T1000 (cell line): ENCODE results near the gene GPR183.

Experiments used
- DNase-seq: peaks from one replicate; lab custom pipeline; 2025; ENCODE audit warnings: mixed read lengths; lab: John Stamatoyannopoulos, UW

The GPR183 gene

GRCh38 chr13:99312493-99312883 lies 5.3 kb upstream of the GPR183 start:
- peak; percentile 41 for DNase-seq

DNA sequence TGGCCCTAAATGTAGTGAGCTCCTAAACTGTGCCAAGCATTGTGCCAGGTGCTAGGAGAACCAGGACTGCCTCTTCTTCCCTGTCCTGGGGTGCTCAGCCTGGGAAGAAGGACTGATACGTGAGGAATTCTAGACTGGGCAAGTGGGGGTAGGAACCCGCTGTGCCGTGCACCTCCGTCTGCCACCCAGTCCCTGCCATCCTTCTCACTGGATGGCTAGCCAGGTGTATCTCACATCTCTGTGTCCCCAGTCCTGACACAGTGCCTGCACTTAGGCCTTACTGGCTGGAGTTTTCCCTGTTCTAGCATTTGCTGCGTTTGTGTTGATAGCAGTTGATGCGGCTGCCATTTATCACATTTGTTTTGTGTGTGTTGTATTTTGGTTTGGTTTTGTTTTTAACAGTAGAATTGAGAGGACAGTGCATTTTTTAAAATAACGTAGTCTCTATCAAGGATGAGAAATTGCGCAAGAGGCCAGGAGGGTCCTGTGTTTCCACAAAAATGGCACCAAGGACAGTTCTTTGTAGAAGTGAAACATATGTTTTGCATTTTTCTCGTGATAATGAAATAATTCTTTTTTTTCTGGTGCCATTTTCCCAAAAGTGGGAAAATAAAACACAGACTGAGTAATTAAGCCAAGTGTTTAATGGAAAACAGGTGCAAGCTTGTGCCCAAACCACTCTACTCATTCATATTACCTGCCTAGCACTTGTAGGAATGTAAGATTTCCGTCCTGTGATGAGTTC lies 4.7 kb upstream of the GPR183 start:
- no peak for DNase-seq

GRCh38 chr13:99311137-99311536 lies 3.9 kb upstream of the GPR183 start:
- DNase-seq: no peak

DNA sequence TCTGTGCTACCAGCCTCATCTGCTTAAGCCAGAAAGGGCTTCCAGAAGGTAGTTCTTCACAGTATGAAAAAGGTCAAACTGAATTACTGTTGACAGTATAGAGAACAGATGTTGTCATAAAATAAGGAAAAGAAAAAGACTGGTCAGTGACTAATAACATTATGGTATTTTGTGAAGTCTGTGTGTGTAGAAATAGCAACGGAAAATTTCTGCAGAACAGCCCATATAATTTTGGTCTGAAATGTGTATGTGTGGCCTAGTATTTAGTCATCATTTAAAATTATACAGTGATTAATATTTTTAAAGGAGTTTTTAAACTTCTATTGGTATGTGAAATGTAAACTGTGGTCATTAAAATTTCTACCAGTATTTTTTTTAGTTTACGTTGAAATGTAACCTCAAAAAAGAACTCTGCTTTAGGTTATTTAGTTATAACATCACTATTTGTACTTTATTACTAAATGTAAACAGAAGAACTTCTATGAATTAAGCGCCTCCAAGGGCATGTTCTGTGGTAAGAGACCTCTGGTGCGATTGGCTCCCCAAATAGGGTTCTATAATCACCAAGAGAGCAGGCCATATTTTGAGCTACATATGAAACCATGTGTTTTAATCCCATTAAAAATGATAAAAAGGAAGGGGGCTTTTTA lies 3.3 kb upstream of the GPR183 start:
- no peak for DNase-seq

- no peak for DNase-seq
These were observed 1.4 kb upstream of the GPR183 start for GRCh38 chr13:99308471-99309087.

DNA sequence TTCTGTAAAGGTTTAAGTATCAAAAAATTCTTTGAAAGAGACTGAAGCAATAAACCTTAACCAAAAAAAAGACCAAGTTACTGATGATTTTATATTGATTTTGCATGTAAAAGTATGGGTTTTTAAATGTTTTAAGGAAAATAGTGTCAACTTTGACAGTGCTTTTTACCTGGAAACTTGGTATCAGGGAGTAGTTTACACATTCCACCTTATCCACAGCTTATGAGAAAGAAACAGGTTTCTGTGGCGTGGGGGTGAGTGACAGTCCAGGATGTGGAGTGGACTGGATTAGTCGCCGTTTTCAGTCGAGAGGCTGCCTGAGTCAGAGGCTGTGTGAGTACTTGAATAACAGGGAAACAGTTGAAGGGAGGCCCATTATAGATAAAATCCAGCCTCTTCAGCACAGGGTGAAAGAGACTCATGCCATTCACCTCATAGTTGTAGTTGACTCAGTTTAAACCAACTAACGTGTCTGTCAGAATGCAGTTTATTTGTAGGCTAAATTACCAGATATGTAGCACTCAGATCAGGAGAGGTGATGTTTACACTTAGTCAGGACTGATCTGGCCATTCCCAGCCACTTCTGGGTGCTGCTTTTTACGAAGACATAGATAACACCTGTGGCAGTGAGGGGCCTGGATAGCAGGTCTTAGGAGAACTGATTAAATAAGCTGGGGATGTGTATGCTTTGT lies 595 bp upstream of the GPR183 start:
- no peak for DNase-seq

GRCh38 chr13:99305566-99305965 lies 1.6 kb downstream of the GPR183 start:
- no peak for DNase-seq

GRCh38 chr13:99305158-99305557 lies 2.0 kb downstream of the GPR183 start:
- DNase-seq: no peak

GRCh38 chr13:99304541-99304940 lies 2.7 kb downstream of the GPR183 start:
- no peak for DNase-seq

GRCh38 chr13:99303863-99304521 lies 3.2 kb downstream of the GPR183 start:
- no peak for DNase-seq

DNA sequence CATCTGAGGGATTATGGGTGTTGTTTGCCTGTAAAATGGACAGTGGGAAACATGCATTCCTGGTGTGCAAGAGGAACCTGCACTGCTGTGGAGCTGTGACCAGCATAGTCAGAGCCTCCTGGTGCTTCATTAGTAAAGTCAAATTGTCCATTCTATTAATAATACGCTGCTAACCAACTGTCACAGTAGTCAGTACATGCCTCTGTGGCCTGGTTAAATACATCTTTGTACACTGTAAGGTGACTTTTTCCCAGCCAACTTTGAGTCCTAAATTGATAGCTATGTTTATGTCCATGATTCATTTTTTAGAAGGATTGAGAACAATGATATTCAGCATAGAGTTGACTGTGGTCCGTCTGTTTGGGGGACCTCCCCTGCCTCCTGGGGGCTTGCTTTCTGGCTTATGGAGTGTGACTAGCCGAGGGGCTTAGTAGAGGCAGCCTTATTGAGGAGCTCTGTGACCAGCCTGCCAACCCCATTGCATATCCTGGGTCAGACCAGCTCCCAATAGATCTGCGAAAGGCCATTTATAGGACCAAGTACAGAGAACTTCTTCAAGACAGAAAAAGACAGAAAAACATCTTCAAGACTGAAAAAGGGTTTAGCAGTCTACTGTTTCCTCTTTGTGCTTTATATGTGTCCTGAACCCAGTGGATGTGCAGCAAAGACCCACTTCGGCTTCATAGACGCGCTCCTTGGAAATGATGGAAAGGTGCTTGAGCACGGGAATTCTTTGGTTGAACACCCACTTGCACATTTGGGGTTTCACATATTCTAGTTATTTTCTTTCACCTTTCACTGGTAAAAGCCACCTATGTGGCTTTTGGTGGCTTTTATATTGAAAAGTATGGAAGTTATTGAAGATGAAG lies 4.3 kb downstream of the GPR183 start:
- no peak for DNase-seq

DNA sequence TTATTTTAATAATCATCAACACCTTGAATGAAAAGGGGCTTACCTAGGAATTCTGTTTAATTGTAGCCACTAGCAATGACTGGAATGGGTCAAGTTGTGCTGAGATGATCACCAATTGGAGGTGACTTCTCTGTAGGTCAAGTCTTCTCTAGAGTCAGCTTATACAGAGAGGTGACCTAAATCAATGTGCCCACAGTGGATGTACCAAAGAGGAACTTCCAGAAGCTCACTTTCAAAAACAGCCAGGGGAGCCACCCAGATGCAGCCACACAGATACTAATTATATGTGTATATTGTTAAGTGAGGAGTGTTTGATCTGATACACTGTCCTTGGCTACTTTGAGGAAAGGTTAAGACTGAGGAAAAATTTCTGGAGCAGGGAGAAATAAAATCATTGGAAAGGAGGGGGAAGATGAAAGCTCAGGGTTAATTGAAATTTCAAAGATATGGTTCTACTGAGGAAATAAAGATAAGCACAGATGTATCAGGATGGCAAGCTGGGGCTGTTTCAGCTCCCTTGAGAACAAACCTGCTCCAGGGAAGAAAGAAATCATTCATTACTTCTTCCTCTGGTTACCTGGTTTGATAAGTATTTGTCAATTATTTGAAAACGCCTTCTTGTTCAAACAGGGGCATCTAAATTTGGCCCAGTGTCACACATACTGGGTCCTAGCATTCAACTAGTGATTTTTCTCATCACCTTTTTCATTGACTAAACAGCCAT lies 5.1 kb downstream of the GPR183 start:
- no peak for DNase-seq

- DNase-seq: no peak
These were observed 6.0 kb downstream of the GPR183 start for GRCh38 chr13:99301056-99301838.

DNA sequence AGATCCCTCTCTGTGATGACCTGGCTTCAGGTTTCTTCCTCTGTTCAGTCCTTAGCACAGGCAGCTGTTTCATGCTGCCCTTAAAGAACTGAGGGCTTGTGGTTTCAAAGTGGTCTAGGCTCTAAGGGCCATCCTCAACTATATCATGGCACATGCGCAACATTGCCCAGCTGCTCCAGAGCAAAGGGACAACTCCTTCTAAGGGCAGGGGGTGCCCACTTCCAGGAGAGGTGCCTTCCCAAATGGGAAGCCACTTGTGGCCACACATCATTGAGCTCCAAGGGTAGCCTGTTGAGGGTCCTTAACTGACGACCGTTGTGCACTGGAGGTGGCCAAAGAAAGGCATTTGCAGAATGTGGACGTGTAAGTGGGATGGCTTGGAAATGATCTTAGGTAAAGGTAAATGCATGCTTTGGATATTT lies 7.3 kb downstream of the GPR183 start:
- DNase-seq: no peak

- no peak for DNase-seq
These were observed 7.8 kb downstream of the GPR183 start for GRCh38 chr13:99299256-99299919.

GRCh38 chr13:99298056-99298455 lies 9.1 kb downstream of the GPR183 start:
- no peak for DNase-seq

- no peak for DNase-seq
These were observed 9.9 kb downstream of the GPR183 start for GRCh38 chr13:99297331-99297730.

DNA sequence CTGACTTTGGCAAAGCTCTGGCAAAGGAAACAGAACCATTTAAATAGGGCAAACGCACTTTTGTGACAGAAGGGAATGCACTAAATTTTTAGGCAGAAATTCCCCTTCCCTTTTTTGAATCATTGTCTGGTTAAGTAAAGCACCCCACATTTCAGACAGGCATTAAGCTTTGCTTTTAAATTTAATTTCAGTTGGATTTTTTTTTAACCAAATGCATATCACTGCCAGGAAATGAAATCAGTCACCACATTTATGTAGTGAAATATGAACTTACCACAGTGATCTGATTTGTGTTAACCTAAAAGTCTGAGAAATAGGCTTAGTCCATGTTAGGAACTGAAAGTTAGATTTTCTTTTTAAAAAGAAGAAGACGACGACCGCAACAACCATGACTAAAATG lies 10.8 kb downstream of the GPR183 start:
- DNase-seq: no peak
